Urinary bladder (tissue), 4 donors: ENCODE data around the gene TCAIM. TPM values are rescaled to one million over a fixed set of nuclear protein-coding genes. Genes with fewer than 3 reads are reported as not detected.
"Not testable (repeated sequence)": the region's sequence is repeated elsewhere in the genome, so short reads cannot be mapped to it uniquely, and the experiment has no call there.

Source experiments
- DNase-seq: peaks from one replicate; pipeline ENCODE4 v3.0.0-alpha.2; 2015; ENCODE audit errors: extremely low spot score
- H3K27ac ChIP-seq: one replicate; pipeline ENCODE4 v1.5.1; 2013; ENCODE audit warnings: low read depth, mild to moderate bottlenecking, moderate library complexity
- H3K36me3 ChIP-seq: one replicate; pipeline ENCODE4 v1.6.1; 2013; ENCODE audit warnings: mild to moderate bottlenecking, moderate library complexity; ENCODE audit not compliant: insufficient read depth
- H3K4me1 ChIP-seq: one replicate; pipeline ENCODE4 v1.6.1; 2013; ENCODE audit warnings: mild to moderate bottlenecking, moderate library complexity; ENCODE audit not compliant: insufficient read depth
- H3K4me3 ChIP-seq: one replicate; pipeline ENCODE4 v1.5.1; 2013; ENCODE audit warnings: low read depth, low read length
- WGBS: extraction: QIAGEN DNeasy Blood & Tissue Kit; methylation state at CpG from one replicate; pipeline ENCODE4 v1.1.7; 2013; 5-methylcytosine and 5-hydroxymethylcytosine counted together
- polyA plus RNA-seq: library from polyadenylated mRNA; stranded (reverse); fragments of 200-250 nt; gene quantifications from one replicate; pipeline ENCODE4 v1.2.3, GENCODE V29; 2013
- total RNA-seq: library from RNA; depleted of rRNA; stranded (reverse); fragments of >200 nt; gene quantifications from one replicate; pipeline ENCODE4 v1.2.3, GENCODE V29; 2014
- donor health status: healthy with polysubstance abuse.
- donor health status: healthy.

The TCAIM gene
- total and polyA plus RNA-seq, 2 donors, result 11.8 to 50.4 TPM

- DNase-seq, result no peak
- H3K4me1 ChIP-seq, result no peaks in the 10 kb centered on the region
- no peaks in the 10 kb centered on the region for H3K36me3 ChIP-seq
- no peak overlapping the region for H3K27ac ChIP-seq
- H3K4me3 ChIP-seq, result no peak overlapping the region
- WGBS, result 57% methylated on average over 3 of the region's 3 CpGs
These were observed 20.7 kb downstream of the TCAIM start for GRCh38 chr3:44359146-44359751.

GRCh38 chr3:44363591-44363990 is 25.0 kb downstream of the TCAIM start:
- H3K36me3 ChIP-seq, result peaks cover 1% of the 10 kb centered on the region

GRCh38 chr3:44365952-44366351 is 27.4 kb downstream of the TCAIM start:
- H3K27ac ChIP-seq, result no peak overlapping the region
- no peaks in the 10 kb centered on the region for H3K4me1 ChIP-seq
- no peak overlapping the region for H3K4me3 ChIP-seq
- WGBS, result 98% methylated on average over 1 of the region's 1 CpG
- peaks cover 1% of the 10 kb centered on the region for H3K36me3 ChIP-seq
- DNase-seq, result no peak

More at GRCh38 chr3:44363591-44363990, 25.0 kb downstream of the TCAIM start:
- Histone ChIP-seq H3K4me3 (no peak overlapping the region), H3K27ac (no peak overlapping the region), H3K4me1 (no peaks in the 10 kb centered on the region)
- DNase-seq, result no peak
- 70% methylated on average over 2 of the region's 2 CpGs for WGBS

- WGBS, result 90% methylated on average over 1 of the region's 1 CpG
- Histone ChIP-seq H3K4me1 (no peaks in the 10 kb centered on the region), H3K36me3 (no peaks in the 10 kb centered on the region), H3K27ac (no peak overlapping the region), H3K4me3 (no peak overlapping the region)
- no peak for DNase-seq
These were observed 36.9 kb downstream of the TCAIM start for GRCh38 chr3:44375450-44375849.

GRCh38 chr3:44387404-44387803 is 48.8 kb downstream of the TCAIM start:
- Histone ChIP-seq H3K4me1 (no peaks in the 10 kb centered on the region), H3K36me3 (peaks cover 1% of the 10 kb centered on the region), H3K4me3 (no peak overlapping the region), H3K27ac (no peak overlapping the region)
- 96% methylated on average over 7 of the region's 7 CpGs for WGBS
- no peak for DNase-seq

- Histone ChIP-seq H3K27ac (no peak overlapping the region), H3K4me3 (no peak overlapping the region), H3K36me3 (peaks cover under 1% of the 10 kb centered on the region), H3K4me1 (no peaks in the 10 kb centered on the region)
- DNase-seq, result no peak
- 95% methylated on average over 1 of the region's 1 CpG for WGBS
These were observed 53.9 kb downstream of the TCAIM start for GRCh38 chr3:44392489-44392888.

- no peaks in the 10 kb centered on the region for H3K36me3 ChIP-seq
- no peak overlapping the region for H3K4me3 ChIP-seq
- no peak for DNase-seq
- no peak overlapping the region for H3K27ac ChIP-seq
- no peaks in the 10 kb centered on the region for H3K4me1 ChIP-seq
- 94% methylated on average over 9 of the region's 9 CpGs for WGBS
These were observed 57.1 kb downstream of the TCAIM start for GRCh38 chr3:44395714-44396113.

GRCh38 chr3:44396200-44397171 is 57.9 kb downstream of the TCAIM start:
- no peak for DNase-seq
- WGBS, result 90% methylated on average over 9 of the region's 9 CpGs
- Histone ChIP-seq H3K36me3 (peaks cover 2% of the 10 kb centered on the region), H3K4me3 (no peak overlapping the region), H3K4me1 (no peaks in the 10 kb centered on the region), H3K27ac (no peak overlapping the region)

GRCh38 chr3:44398271-44398670 is 59.7 kb downstream of the TCAIM start:
- 95% methylated on average over 8 of the region's 8 CpGs for WGBS
- not testable (repeated sequence) for H3K27ac ChIP-seq, H3K4me3 ChIP-seq, H3K36me3 ChIP-seq, H3K4me1 ChIP-seq, DNase-seq

GRCh38 chr3:44398853-44399252 is 60.3 kb downstream of the TCAIM start:
- H3K36me3 ChIP-seq, result peaks cover 2% of the 10 kb centered on the region
- DNase-seq, result no peak

GRCh38 chr3:44400771-44401170 is 62.2 kb downstream of the TCAIM start:
- no peak for DNase-seq
- peaks cover 2% of the 10 kb centered on the region for H3K36me3 ChIP-seq
- H3K4me3 ChIP-seq, result no peak overlapping the region
- H3K4me1 ChIP-seq, result no peaks in the 10 kb centered on the region
- no peak overlapping the region for H3K27ac ChIP-seq
- 48% methylated on average over 2 of the region's 2 CpGs for WGBS

More at GRCh38 chr3:44398853-44399252, 60.3 kb downstream of the TCAIM start:
- WGBS, result 75% methylated on average over 4 of the region's 4 CpGs
- Histone ChIP-seq H3K4me3 (no peak overlapping the region), H3K4me1 (no peaks in the 10 kb centered on the region), H3K27ac (no peak overlapping the region)

- no peaks in the 10 kb centered on the region for H3K4me1 ChIP-seq
- WGBS, result 97% methylated on average over 3 of the region's 3 CpGs
- no peak overlapping the region for H3K4me3 ChIP-seq
- peaks cover 2% of the 10 kb centered on the region for H3K36me3 ChIP-seq
- no peak overlapping the region for H3K27ac ChIP-seq
- no peak for DNase-seq
These were observed 64.0 kb downstream of the TCAIM start for GRCh38 chr3:44402548-44402947.

GRCh38 chr3:44409640-44410410 is 71.3 kb downstream of the TCAIM start:
- no peak for DNase-seq
- 96% methylated on average over 4 of the region's 4 CpGs for WGBS
- Histone ChIP-seq H3K27ac (no peak overlapping the region), H3K36me3 (no peaks in the 10 kb centered on the region), H3K4me3 (no peak overlapping the region), H3K4me1 (no peaks in the 10 kb centered on the region)
